MG63 (cell line): Measurements from ENCODE around the gene HM13. TPM values are rescaled to one million over a fixed set of nuclear protein-coding genes. Genes with fewer than 3 reads are reported as not detected.
"Not testable (repeated sequence)": the region's sequence is repeated elsewhere in the genome, so short reads cannot be mapped to it uniquely, and the experiment has no call there.

Experiments
- DNase-seq: peaks from one replicate; pipeline ENCODE4 v3.0.0-alpha.2; 2020
- H3K27me3 ChIP-seq: fragments of 250-450 bp; sonication (Bioruptor Pico); 2 replicates; pipeline ENCODE4 v1.5.1; 2020; ENCODE audit warnings: mild to moderate bottlenecking, moderate library complexity
- H3K36me3 ChIP-seq: fragments of 250-450 bp; sonication (Bioruptor Pico); 2 replicates; pipeline ENCODE4 v1.5.1; 2020; ENCODE audit warnings: mild to moderate bottlenecking, moderate library complexity
- H3K4me3 ChIP-seq: fragments of 250-450 bp; sonication (Bioruptor Pico); 2 replicates; pipeline ENCODE4 v1.5.1; 2020; ENCODE audit warnings: mild to moderate bottlenecking, moderate library complexity
- H3K9me3 ChIP-seq: fragments of 250-450 bp; sonication (Bioruptor Pico); 2 replicates; pipeline ENCODE4 v1.5.1; 2020; ENCODE audit warnings: mild to moderate bottlenecking, moderate library complexity
- total RNA-seq: library from RNA; depleted of rRNA; stranded (reverse); fragments of >200 nt; shearing (Covaris generic); gene quantifications from 2 replicates; pipeline ENCODE4 v1.2.3, GENCODE V29; 2014; ENCODE audit warnings: low replicate concordance

Gene HM13
- total RNA-seq, 1 experiment from 2014 or later = 155 TPM

DNA sequence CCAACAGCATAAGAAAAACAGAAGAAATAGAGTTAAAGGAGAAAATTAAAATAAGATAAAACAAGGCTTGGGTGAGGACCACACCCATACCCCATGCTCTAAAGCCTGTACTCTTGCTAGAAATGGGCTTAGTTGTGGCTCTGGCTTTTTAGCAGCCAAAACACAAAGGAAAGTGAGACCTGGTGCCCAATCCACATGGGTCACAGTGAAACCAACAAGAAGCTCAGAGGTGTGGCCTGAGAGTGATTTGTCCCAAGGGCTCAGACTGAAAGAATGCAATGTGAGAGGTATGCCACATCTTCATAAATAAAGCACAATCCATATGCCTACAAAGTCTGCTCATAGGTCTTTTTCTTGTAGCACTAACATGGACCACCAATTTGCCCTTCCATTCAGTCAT lies 21.1 kb downstream of the HM13 start:
- Histone ChIP-seq H3K9me3 (no peaks in the 10 kb centered on the region), H3K4me3 (no peak overlapping the region), H3K36me3 (peaks cover 80% of the 10 kb centered on the region), H3K27me3 (no peaks in the 10 kb centered on the region)
- DNase-seq = no peak

DNA sequence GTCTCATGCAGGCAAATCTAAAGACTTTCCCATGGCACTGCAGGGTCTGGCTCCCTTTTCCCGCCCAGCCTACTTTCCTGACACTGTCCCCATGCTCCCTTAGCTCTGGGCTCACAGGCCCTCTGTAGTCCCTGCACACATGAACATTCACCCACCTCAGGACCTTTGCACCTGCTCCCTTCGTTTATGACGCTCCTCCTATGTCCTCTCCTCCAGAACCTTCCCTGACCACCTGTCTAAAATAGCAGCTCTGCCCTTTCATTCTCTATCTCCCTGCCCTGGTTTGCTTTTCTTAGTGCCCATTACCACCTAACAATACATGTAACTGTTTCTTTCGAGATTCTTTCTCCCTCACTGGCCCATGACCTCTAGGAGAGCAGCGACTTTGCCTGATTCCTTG lies 22.3 kb downstream of the HM13 start:
- no peak for DNase-seq
- Histone ChIP-seq H3K4me3 (no peak overlapping the region), H3K36me3 (peaks cover 77% of the 10 kb centered on the region), H3K9me3 (no peaks in the 10 kb centered on the region), H3K27me3 (no peaks in the 10 kb centered on the region)

DNA sequence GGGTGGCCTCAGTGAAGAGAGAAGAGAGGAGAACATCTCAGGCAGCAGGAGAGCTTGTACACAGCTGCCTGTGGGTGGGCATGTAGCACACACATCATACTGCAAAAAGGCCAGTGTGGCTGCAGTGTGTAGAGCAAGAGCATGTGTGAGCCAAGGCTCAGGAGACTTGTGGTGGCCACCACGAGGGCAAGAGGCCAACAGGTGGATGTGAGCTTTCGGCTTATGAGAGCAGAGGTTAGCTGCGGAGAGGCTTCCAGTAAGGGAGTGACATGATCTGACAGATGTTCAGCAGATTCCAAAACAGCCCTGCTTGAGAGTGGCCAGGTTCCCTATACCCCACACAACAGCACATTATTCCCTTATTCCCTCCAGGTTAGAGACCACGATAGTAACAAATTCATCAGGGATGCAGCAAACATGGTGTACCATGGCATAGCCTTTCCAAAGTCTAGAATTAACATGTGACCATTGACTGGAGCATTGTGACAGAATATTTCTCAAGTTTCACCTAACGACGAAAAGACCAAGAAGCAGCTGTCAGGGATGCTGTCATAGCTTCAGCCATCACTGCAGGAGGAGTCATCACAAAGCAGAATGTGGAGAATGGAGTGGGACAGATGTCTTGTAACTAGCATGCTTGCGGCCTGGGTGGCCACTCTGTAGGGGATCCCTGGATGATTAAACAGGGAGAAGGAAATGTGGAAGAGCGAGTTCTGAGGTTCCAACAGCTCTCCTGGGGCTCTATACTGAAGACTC lies 23.1 kb downstream of the HM13 start:
- no peak for DNase-seq
- Histone ChIP-seq H3K9me3 (no peaks in the 10 kb centered on the region), H3K36me3 (peaks cover 80% of the 10 kb centered on the region), H3K27me3 (no peaks in the 10 kb centered on the region), H3K4me3 (no peak overlapping the region)

DNA sequence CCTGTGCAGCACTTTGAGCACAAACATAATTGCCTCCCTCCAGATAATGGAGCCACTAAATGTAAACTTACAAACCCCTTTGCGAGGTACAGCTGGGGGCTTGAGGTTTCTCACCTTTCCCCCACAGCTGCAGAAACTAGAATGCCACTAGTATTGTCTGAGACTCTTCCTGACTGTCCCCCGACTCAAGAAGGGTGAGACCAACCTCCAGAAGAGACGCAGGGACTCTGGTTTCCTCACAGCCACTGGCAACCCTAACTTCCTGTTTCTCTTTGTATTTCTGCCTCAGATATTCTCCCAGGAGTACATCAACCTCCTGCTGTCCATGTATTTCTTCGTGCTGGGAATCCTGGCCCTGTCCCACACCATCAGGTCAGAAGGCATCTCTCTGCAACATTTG lies 23.6 kb downstream of the HM13 start:
- no peak for DNase-seq
- Histone ChIP-seq H3K4me3 (no peak overlapping the region), H3K9me3 (no peaks in the 10 kb centered on the region), H3K36me3 (peaks cover 80% of the 10 kb centered on the region), H3K27me3 (no peaks in the 10 kb centered on the region)

DNA sequence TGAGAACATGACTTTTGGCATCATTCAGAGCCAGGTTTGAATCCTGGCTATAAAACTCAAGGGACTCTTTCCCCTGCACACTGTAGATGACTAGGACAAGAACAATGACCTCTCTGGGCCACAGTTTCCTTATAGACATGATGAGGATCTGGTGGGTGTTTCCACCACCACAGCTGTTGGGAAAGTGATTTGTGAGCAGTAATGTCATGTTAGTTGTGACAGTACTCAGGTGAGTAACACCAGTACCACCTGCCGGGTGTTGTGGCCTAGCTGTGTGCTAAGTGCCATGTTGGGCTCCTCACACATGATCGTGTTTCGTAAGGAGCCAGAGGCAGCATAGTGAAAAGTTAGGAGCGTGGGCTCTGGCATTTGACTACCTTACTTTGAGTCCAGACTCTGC lies 24.1 kb downstream of the HM13 start:
- DNase-seq = no peak
- no peaks in the 10 kb centered on the region for H3K27me3 ChIP-seq
- peaks cover 80% of the 10 kb centered on the region for H3K36me3 ChIP-seq
- no peak overlapping the region for H3K4me3 ChIP-seq
- no peaks in the 10 kb centered on the region for H3K9me3 ChIP-seq

DNA sequence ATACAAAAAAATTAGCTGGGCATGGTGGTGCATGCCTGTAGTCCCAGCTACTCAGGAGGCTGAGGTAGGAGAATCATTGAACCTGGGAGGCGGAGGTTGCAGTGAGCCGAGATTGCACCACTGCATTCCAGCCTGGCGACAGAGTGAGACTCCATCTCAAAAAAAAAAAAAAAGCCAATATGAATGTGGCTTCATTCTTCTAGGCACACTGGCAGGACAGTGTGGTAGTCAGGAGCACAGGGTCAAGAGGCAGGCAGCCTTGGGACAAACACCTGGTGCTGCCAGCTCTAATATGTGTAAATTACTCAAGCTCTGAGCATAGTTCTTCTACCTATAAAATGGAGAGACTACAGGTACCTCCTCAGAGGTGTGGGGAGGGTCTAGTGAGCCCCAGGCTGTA lies 25.4 kb downstream of the HM13 start:
- not testable (repeated sequence) for DNase-seq

DNA sequence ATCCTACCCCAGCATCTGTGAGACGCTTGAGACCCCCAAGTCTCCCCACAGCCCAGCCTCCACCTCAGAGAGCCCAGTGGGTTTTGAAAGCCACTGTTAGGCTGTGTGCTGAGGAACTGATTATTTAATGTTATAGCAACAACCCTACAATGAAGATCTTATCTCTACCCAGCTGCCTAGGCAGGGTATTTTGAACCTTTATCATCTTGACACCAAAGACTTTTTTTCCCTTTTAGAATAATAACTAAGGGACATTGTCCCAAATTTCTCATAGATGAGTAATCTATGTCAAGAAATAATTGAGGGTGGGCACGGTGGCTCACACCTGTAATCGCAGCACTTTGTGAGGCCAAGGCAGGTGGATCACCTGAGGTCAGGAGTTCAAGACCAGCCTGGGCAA lies 26.2 kb downstream of the HM13 start:
- DNase-seq = no peak
- Histone ChIP-seq H3K36me3 (peaks cover 78% of the 10 kb centered on the region), H3K4me3 (no peak overlapping the region), H3K9me3 (no peaks in the 10 kb centered on the region), H3K27me3 (no peaks in the 10 kb centered on the region)

More for the DNA sequence above, 25.4 kb downstream of the HM13 start:
- not testable (repeated sequence) for H3K27me3 ChIP-seq, H3K9me3 ChIP-seq, H3K4me3 ChIP-seq
- H3K36me3 ChIP-seq = peaks cover 76% of the 10 kb centered on the region

DNA sequence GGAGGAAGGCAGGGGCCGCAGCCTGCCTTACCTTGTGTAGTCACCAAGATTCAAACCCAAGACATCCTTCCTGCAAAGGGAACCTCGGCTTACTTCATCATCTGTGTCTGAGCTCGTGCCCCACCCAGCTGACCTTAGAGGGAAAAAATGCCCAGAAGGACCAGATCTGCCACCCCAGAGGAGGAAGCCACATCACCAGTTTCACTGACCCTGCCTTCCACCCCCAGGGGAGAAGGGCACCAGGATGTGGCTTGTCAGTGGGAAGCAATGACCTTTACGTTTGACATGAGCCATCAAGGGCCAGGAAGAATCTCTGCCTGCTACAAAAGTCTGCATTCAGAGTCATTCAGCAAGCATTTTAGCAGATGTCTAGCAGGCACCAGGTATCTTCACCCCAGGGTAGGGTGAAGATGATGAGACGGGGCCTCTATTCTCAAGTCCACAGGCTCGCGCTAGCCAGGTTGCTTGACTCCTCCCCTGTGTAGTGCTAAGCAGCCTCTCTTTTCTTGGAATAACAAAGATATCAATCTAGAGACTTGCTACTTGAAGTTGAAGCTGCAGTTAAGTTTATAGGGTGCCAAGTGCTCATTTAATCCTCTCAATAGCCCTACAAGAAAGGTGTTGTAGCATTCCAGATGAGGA lies 28.1 kb downstream of the HM13 start:
- no peaks in the 10 kb centered on the region for H3K9me3 ChIP-seq
- H3K27me3 ChIP-seq = no peaks in the 10 kb centered on the region
- peak; percentile 23 for DNase-seq
- H3K4me3 ChIP-seq = no peak overlapping the region
- peaks cover 72% of the 10 kb centered on the region for H3K36me3 ChIP-seq

DNA sequence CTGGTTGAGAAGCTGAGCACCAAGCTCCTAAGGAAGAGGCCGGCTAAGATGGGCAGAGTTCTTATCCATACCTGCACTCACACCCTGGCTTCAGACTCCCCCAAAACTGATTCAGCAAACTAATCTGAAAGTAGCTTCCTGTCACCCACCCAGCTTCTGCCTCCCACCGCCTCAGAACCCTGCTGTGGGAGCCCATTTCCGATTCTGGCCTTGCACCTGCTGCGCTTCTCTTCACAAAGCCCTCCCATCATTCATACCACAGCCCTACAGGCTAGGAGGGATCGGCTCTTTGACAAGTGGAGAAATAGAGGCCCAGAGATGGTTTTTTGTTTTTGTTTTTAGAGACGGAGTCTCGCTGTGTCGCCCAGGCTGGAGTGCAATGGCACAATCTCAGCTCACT lies 28.7 kb downstream of the HM13 start:
- no peak overlapping the region for H3K4me3 ChIP-seq
- no peak for DNase-seq
- peaks cover 72% of the 10 kb centered on the region for H3K36me3 ChIP-seq
- no peaks in the 10 kb centered on the region for H3K9me3 ChIP-seq
- no peaks in the 10 kb centered on the region for H3K27me3 ChIP-seq

DNA sequence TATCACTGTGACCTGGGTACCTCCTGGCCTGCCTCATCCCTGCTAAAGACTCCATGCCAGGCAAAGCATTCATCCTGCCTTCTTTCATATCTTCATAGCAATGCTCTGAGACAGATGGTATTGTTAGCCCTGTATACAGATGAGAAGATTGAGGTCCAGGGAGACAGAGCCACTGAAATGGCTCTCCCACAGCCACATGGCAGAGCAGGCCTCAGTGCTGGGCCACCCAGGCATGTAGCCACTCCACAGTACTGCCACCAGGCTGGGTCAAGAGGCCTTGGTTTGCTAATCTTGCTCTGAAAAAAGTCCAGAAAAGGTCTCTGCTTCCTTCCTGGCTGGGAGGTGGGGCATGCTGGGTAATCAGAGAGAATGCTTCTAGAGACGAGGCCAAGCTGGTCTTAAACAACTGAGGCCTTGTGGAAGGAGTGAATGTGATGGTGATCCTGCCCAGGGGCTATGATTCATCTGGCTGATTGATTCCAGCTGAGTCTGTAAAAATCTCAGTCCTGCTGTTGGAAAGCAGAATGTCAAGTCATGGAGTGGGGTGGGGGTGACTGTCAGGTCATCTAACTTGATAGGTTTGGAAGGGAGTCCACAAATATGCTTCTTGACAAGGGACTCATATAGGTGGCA lies 29.8 kb downstream of the HM13 start:
- DNase-seq = peak; percentile 85
- no peak overlapping the region for H3K4me3 ChIP-seq
- peaks cover 71% of the 10 kb centered on the region for H3K36me3 ChIP-seq
- no peaks in the 10 kb centered on the region for H3K9me3 ChIP-seq
- H3K27me3 ChIP-seq = no peaks in the 10 kb centered on the region

DNA sequence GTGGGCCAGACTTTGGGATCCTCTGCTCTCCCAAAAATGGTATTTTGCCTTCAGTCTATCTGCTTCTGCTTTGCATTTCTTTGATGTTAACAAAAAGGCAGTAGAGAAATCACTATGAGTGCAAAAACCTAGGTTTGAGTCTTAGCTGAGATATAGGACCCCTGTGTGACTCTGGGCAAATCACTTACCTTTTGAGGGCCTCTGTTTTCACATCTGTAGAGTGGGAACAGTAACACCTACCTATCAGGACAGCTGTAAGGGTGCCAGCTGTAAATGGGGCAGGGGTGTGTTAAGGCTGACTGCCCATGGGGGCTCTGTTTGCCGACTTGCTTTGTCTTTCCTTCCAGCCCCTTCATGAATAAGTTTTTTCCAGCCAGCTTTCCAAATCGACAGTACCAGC lies 30.4 kb downstream of the HM13 start:
- no peak for DNase-seq
- Histone ChIP-seq H3K27me3 (no peaks in the 10 kb centered on the region), H3K36me3 (peaks cover 72% of the 10 kb centered on the region), H3K4me3 (no peak overlapping the region), H3K9me3 (no peaks in the 10 kb centered on the region)

DNA sequence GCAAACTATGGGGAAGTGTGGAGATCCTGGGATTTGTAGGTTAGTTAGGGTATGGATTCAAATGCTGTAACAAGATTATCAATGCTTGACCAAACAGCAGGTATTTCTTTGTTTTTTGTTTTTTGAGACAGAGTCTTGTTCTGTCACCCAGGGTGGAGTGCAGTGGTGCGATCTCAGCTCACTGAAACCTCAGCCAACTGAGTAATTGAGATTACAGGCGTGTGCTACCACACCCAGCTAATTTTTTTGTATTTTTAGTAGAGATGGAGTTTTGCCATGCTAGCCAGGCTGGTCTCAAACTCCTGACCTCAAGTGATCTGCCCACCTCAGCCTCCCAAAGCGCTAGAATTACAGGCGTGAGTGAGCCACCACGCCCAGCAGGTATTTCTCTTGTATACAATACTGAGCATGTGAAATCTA lies 31.4 kb downstream of the HM13 start:
- peaks cover 74% of the 10 kb centered on the region for H3K36me3 ChIP-seq

DNA sequence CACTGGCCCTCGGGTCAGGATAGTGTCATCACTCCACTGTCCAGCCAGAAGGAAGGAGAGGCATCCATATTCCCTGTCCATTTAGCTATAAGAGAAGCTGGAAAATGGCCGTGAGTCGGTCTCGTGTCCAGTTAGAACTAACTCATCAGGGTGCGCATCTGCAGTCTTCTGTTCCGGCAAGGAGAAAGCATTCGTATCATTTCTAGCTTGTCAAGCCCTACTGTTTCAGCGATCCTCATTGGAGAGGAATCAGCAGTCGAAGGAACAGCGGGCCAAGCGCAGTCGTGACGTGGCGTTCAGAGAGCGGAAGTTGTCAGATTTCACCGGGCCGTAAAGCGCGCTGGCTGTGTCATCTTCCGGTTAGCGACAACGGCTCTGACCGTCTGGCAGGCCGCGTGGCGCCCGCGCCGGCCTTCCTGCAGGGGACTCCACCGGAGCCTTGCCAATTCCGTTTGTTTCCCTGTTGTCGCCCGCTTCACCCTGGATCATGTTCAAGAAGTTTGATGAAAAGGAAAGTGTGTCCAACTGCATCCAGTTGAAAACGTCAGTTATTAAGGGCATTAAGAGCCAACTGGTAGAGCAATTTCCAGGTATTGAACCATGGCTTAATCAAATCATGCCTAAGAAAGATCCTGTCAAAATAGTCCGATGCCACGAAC lies 32.9 kb downstream of the HM13 start:
- no peaks in the 10 kb centered on the region for H3K27me3 ChIP-seq
- peak; percentile 81 for DNase-seq
- H3K4me3 ChIP-seq = peak overlapping the region; percentile 58
- no peaks in the 10 kb centered on the region for H3K9me3 ChIP-seq
- peaks cover 77% of the 10 kb centered on the region for H3K36me3 ChIP-seq

More for the DNA sequence above, 31.4 kb downstream of the HM13 start:
- not testable (repeated sequence) for H3K27me3 ChIP-seq, H3K4me3 ChIP-seq, H3K9me3 ChIP-seq
- DNase-seq = peak; percentile 20

DNA sequence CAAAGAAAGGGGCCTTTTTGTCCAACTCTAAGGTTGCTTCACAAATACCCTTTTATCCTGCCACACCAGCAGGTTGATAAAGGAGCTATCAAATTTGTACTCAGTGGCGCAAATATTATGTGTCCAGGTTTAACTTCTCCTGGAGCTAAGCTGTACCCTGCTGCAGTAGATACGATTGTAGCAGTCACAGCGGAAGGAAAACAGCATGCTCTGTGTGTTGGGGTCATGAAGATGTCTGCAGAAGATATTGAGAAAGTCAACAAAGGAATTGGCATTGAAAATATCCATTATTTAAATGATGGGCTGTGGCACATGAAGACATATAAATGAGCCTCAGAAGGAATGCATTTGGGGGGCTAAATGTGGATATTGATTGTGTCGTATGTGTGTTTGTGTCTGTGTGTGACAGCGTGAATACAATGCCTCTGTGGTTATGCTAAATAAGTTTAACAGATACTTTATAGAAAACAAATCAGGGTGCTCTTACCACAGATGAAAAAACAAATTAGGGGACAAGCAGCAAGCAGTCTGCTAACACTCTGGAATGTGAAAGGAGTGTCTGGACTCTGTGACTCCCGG lies 33.6 kb downstream of the HM13 start:
- Histone ChIP-seq H3K36me3 (peaks cover 77% of the 10 kb centered on the region), H3K27me3 (no peaks in the 10 kb centered on the region), H3K9me3 (no peaks in the 10 kb centered on the region), H3K4me3 (peak overlapping the region; percentile 58)
- no peak for DNase-seq

DNA sequence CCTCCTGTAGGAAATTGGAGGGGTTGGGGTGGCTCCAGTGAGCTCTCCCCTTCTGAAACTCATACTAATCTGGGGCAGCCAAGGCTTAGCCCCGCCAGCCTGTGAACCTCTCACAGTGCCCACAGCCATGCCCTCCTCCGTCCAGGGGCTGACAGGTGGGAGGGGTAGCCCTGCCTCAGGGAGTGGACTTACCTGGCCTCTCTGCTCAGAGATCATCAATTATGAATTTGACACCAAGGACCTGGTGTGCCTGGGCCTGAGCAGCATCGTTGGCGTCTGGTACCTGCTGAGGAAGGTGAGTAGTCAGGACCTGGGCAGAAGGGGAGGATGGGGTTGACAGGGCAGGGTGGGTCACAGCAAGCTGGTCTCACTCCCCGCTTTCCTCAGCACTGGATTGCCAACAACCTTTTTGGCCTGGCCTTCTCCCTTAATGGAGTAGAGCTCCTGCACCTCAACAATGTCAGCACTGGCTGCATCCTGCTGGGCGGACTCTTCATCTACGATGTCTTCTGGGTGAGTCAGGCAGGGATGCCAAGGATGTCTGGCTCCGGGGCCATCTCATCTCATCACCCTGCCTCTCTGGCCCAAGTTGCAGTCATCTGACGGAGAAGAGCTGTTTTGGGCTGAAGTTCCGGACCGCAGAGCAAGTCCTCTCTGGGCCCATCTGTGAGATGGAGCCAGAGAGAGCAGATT lies 34.7 kb downstream of the HM13 start:
- no peaks in the 10 kb centered on the region for H3K9me3 ChIP-seq
- DNase-seq = no peak
- H3K27me3 ChIP-seq = no peaks in the 10 kb centered on the region
- no peak overlapping the region for H3K4me3 ChIP-seq
- peaks cover 79% of the 10 kb centered on the region for H3K36me3 ChIP-seq

DNA sequence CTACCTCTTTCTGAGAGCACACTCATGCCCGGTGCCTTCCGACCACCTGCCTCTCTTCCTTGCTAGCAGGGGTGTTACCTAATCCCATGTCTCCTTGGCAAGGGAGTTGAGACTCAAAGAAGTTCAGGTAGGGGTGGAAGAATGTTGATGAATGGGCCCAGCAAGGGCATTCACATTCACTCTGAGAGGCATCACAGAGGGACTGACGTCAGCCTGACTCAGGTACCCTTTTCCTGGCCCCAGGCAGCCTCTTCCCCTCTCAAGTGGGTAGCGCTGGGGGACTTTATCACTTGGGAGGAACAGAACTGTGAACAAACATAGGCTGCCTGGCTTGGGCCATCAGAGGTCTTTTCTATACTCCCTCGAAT lies 35.3 kb downstream of the HM13 start:
- no peaks in the 10 kb centered on the region for H3K27me3 ChIP-seq
- peaks cover 79% of the 10 kb centered on the region for H3K36me3 ChIP-seq
- no peaks in the 10 kb centered on the region for H3K9me3 ChIP-seq
- DNase-seq = no peak
- H3K4me3 ChIP-seq = no peak overlapping the region
